ENCODE measurements around the gene GTPBP10. TPM values are rescaled to one million over a fixed set of nuclear protein-coding genes. Genes with fewer than 3 reads are reported as not detected.

The GTPBP10 gene
- total RNA-seq, 1 experiment from 2014 or later: 4.5 TPM

DNA sequence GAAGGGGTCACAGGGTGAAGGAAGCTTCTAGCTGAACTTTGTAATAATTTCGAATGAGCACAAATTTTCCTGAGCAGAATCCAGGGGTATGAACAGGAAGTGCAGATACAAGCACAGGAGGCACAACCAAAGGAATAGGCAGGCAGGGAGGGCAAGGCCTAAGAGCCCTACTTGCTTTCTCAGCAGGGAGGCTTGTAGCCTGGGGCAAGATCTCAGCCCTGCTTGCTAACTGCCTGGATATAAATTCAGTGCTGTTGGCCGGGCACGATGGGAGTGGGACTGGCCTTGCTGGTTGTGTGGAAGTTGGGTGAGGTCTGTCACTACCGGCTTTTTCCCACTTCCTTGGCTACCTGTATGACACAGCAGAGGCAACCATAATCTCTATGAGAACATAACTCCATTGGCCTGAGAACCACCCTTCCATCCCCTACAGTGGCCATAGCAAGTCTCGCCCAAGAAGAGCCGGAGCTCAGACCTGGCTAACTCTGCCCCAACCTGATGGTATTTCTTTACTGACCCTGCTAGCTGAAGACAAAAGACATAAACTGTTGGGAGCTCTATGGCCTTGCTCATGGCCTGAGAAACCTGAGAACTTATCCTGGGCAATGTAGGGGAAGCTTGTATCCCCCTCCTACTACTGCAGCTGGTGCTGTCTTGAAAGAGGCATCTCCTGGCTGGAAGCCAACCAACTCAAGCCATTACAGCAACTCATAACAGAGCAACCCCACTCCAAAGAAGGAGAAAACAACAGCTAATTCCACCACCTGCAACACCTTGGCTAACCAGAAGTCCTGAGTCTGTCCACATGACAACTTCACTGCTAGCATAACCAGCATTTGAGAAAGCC is 84.3 kb downstream of the GTPBP10 start:
- no peak for DNase-seq (ENCODE audit: low spot score)

GRCh38 chr7:90432752-90433151 is 86.2 kb downstream of the GTPBP10 start:
- DNase-seq (ENCODE audit: low spot score): no peak

- no peak for DNase-seq (ENCODE audit: low spot score)
Measured at GRCh38 chr7:90433221-90433620, 86.7 kb downstream of the GTPBP10 start.

Other genes with a start within 250 kb of the GTPBP10 start
- 3.4 and 5.9 TPM in 2 replicates for gene STEAP1, start 192.2 kb upstream of the GTPBP10 start, total RNA-seq (2014; rRNA removed; shearing (Covaris generic))
- gene STEAP2, start 135.0 kb upstream of the GTPBP10 start, total RNA-seq (2014; rRNA removed; shearing (Covaris generic)): 8.2 and 13.8 TPM in 2 replicates
- gene CFAP69, start 101.5 kb upstream of the GTPBP10 start, total RNA-seq (2014; rRNA removed; shearing (Covaris generic)): 5.4 and 9.2 TPM in 2 replicates
- not detected in 2 replicates for gene FAM237B, start 25.4 kb upstream of the GTPBP10 start, total RNA-seq (2014; rRNA removed; shearing (Covaris generic))
- gene CLDN12, start 56.7 kb downstream of the GTPBP10 start, total RNA-seq (2014; rRNA removed; shearing (Covaris generic)): 34.5 and 56.8 TPM in 2 replicates
- not detected in 2 replicates for gene PTTG1IP2, start 122.9 kb downstream of the GTPBP10 start, total RNA-seq (2014; rRNA removed; shearing (Covaris generic))
- 0.18 and 0.61 TPM in 2 replicates for gene CDK14, start 249.6 kb downstream of the GTPBP10 start, total RNA-seq (2014; rRNA removed; shearing (Covaris generic))